HEK293 (cell line): ENCODE measurements around the gene CWC25.

Source experiments
- BCL11B ChIP-seq: fragments of 450-650 bp; formaldehyde crosslinking; IDR thresholded peaks from 2 replicates; pipeline ENCODE4 v1.5.1; 2016; ENCODE audit warnings: low read depth, missing biosample characterization, missing genetic modification characterization
- GLI2 ChIP-seq: fragments of 450-650 bp; formaldehyde crosslinking; IDR thresholded peaks from 2 replicates; pipeline ENCODE4; 2017; ENCODE audit warnings: missing biosample characterization, missing genetic modification characterization, low read depth, borderline replicate concordance
- GLIS2 ChIP-seq: fragments of 450-650 bp; formaldehyde crosslinking; IDR thresholded peaks from 2 replicates; pipeline ENCODE4 v1.5.1; 2016; ENCODE audit warnings: missing biosample characterization, missing genetic modification characterization
- KLF8 ChIP-seq: fragments of 450-650 bp; formaldehyde crosslinking; IDR thresholded peaks from 2 replicates; pipeline ENCODE4 v1.5.1; 2016; ENCODE audit warnings: missing biosample characterization, missing genetic modification characterization
- REPIN1 ChIP-seq: fragments of 450-650 bp; formaldehyde crosslinking; IDR thresholded peaks from 2 replicates; pipeline ENCODE4 v1.5.1; 2017; ENCODE audit warnings: missing biosample characterization, missing genetic modification characterization, low read depth
- ZFP3 ChIP-seq: fragments of 450-650 bp; formaldehyde crosslinking; IDR thresholded peaks from 2 replicates; pipeline ENCODE4 v1.5.1; 2016; ENCODE audit warnings: low read depth, missing biosample characterization, missing genetic modification characterization
- ZNF10 ChIP-seq: fragments of 450-650 bp; formaldehyde crosslinking; IDR thresholded peaks from 2 replicates; pipeline ENCODE4 v1.5.1; 2017; ENCODE audit warnings: missing biosample characterization, missing genetic modification characterization
- ZNF335 ChIP-seq: fragments of 450-650 bp; formaldehyde crosslinking; conservative IDR thresholded peaks from 2 replicates; pipeline ENCODE4 v1.5.1; 2016; ENCODE audit warnings: missing biosample characterization, missing genetic modification characterization
- ZNF341 ChIP-seq: fragments of 450-650 bp; formaldehyde crosslinking; IDR thresholded peaks from 2 replicates; pipeline ENCODE4; 2016; ENCODE audit warnings: low read depth, missing biosample characterization, missing genetic modification characterization
- ZNF354C ChIP-seq: fragments of 450-650 bp; formaldehyde crosslinking; IDR thresholded peaks from 2 replicates; pipeline ENCODE4 v1.5.1; 2016; ENCODE audit warnings: missing biosample characterization, missing genetic modification characterization, low read depth, borderline replicate concordance
- ZNF394 ChIP-seq: fragments of 450-650 bp; formaldehyde crosslinking; IDR thresholded peaks from 2 replicates; pipeline ENCODE4 v1.5.1; 2016; ENCODE audit warnings: missing biosample characterization, missing genetic modification characterization, mild to moderate bottlenecking, moderate library complexity, borderline replicate concordance
- ZNF473 ChIP-seq: fragments of 450-650 bp; formaldehyde crosslinking; IDR thresholded peaks from 2 replicates; pipeline ENCODE4 v1.5.1; 2017; ENCODE audit warnings: missing biosample characterization, missing genetic modification characterization
- ZNF48 ChIP-seq: fragments of 450-650 bp; formaldehyde crosslinking; IDR thresholded peaks from 2 replicates; pipeline ENCODE4 v1.5.1; 2016; ENCODE audit warnings: missing biosample characterization, missing genetic modification characterization
- ZNF501 ChIP-seq: fragments of 450-650 bp; formaldehyde crosslinking; IDR thresholded peaks from 2 replicates; pipeline ENCODE4 v1.5.1; 2016; ENCODE audit warnings: missing biosample characterization, missing genetic modification characterization
- ZNF510 ChIP-seq: fragments of 450-650 bp; formaldehyde crosslinking; IDR thresholded peaks from 2 replicates; pipeline ENCODE4 v1.5.1; 2018; ENCODE audit warnings: mild to moderate bottlenecking, missing genetic modification characterization, missing biosample characterization; ENCODE audit not compliant: insufficient replicate concordance
- ZNF549 ChIP-seq: fragments of 450-650 bp; IDR thresholded peaks from 2 replicates; pipeline ENCODE4 v1.5.1; 2018; ENCODE audit warnings: missing biosample characterization, missing genetic modification characterization, mild to moderate bottlenecking, inconsistent platforms, moderate library complexity
- ZNF600 ChIP-seq: fragments of 450-650 bp; formaldehyde crosslinking; IDR thresholded peaks from 2 replicates; pipeline ENCODE4 v1.5.1; 2016; ENCODE audit warnings: missing biosample characterization, missing genetic modification characterization
- ZNF623 ChIP-seq: fragments of 450-650 bp; formaldehyde crosslinking; IDR thresholded peaks from 2 replicates; pipeline ENCODE4 v1.5.1; 2016; ENCODE audit warnings: missing biosample characterization, missing genetic modification characterization
- ZNF76 ChIP-seq: fragments of 450-650 bp; formaldehyde crosslinking; IDR thresholded peaks from 2 replicates; pipeline ENCODE4; 2016; ENCODE audit warnings: low read depth, missing biosample characterization, missing genetic modification characterization, borderline replicate concordance
- ZSCAN16 ChIP-seq: fragments of 450-650 bp; formaldehyde crosslinking; IDR thresholded peaks from 2 replicates; pipeline ENCODE4 v1.5.1; 2016; ENCODE audit warnings: missing biosample characterization, missing genetic modification characterization
- TF ChIP-seq, protein P1 (sequence below): fragments of 450-650 bp; formaldehyde crosslinking; IDR thresholded peaks from 2 replicates; pipeline ENCODE4 v1.5.1; 2016; ENCODE audit warnings: missing biosample characterization, missing genetic modification characterization
- TF ChIP-seq, protein P2 (sequence below): fragments of 450-650 bp; formaldehyde crosslinking; IDR thresholded peaks from 2 replicates; pipeline ENCODE4 v1.5.1; 2016; ENCODE audit warnings: missing biosample characterization, missing genetic modification characterization
- TF ChIP-seq, protein P3 (sequence below): fragments of 450-650 bp; formaldehyde crosslinking; IDR thresholded peaks from 2 replicates; pipeline ENCODE4 v1.5.1; 2016; ENCODE audit warnings: missing biosample characterization, missing genetic modification characterization
- TF ChIP-seq, protein P4 (sequence below): fragments of 450-650 bp; formaldehyde crosslinking; IDR thresholded peaks from 2 replicates; pipeline ENCODE4 v1.5.1; 2016; ENCODE audit warnings: missing biosample characterization, missing genetic modification characterization
- TF ChIP-seq, protein P5 (sequence below): fragments of 450-650 bp; formaldehyde crosslinking; IDR thresholded peaks from 2 replicates; pipeline ENCODE4 v1.5.1; 2016; ENCODE audit warnings: missing biosample characterization, missing genetic modification characterization
- TF ChIP-seq, protein P6 (sequence below): IDR thresholded peaks from 2 replicates; pipeline ENCODE4 v1.6.1; 2011; ENCODE audit warnings: mild to moderate bottlenecking, low read depth, low read length, borderline replicate concordance
- TF ChIP-seq, protein P7 (sequence below): fragments of 450-650 bp; formaldehyde crosslinking; IDR thresholded peaks from 2 replicates; pipeline ENCODE4 v1.5.1; 2016; ENCODE audit warnings: missing biosample characterization, missing genetic modification characterization

Gene CWC25

DNA sequence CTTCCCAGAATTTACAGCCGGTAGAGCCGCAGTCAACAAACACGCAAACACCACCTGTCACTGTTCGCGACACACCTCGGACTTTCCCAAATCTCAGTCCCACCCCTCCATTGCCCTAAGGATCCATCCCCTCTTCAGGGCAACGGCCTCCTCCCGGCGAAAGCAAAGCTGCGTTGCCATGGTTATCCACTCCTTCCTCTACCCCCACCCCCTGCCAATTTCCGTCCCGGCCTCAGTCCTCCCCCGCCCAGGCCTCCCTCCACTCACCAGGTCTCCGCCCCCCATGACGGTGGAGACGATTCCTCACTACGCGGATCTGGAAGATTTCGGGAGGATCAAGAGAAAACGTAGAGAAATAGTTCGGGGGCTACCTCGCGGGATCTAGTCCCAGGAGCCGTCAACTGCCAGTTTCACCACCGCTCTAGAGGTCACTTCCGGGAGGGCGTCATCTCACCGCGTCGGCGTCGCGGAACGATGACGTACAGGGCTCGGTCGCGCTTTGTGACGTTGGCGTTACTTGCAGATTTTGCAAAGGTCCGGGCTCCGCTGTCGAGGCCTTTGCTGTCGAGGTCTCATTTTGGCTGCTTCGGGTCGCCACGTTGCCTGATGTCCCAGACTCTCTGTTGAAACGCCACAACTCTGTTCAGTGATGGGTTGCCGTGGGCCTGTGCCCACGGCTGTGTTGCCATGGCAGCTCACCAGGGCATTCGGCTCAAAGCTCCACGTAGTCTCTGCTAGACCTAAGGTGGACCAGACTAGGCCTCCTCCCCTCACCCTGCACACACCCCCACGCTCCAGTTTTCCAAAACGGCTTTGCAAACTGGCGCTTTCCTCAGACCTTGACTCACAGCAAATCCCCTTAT is at the start of gene CWC25 (continued):
- TF ChIP-seq KLF8 (tag by site-specific recombination) = peak; percentile 93
- no peak for TF ChIP-seq ZNF549 (tag by site-specific recombination)
- TF ChIP-seq, protein P1, sequence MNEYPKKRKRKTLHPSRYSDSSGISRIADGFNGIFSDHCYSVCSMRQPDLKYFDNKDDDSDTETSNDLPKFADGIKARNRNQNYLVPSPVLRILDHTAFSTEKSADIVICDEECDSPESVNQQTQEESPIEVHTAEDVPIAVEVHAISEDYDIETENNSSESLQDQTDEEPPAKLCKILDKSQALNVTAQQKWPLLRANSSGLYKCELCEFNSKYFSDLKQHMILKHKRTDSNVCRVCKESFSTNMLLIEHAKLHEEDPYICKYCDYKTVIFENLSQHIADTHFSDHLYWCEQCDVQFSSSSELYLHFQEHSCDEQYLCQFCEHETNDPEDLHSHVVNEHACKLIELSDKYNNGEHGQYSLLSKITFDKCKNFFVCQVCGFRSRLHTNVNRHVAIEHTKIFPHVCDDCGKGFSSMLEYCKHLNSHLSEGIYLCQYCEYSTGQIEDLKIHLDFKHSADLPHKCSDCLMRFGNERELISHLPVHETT (tag by site-specific recombination) = peak; percentile 99
- TF ChIP-seq, protein P2, sequence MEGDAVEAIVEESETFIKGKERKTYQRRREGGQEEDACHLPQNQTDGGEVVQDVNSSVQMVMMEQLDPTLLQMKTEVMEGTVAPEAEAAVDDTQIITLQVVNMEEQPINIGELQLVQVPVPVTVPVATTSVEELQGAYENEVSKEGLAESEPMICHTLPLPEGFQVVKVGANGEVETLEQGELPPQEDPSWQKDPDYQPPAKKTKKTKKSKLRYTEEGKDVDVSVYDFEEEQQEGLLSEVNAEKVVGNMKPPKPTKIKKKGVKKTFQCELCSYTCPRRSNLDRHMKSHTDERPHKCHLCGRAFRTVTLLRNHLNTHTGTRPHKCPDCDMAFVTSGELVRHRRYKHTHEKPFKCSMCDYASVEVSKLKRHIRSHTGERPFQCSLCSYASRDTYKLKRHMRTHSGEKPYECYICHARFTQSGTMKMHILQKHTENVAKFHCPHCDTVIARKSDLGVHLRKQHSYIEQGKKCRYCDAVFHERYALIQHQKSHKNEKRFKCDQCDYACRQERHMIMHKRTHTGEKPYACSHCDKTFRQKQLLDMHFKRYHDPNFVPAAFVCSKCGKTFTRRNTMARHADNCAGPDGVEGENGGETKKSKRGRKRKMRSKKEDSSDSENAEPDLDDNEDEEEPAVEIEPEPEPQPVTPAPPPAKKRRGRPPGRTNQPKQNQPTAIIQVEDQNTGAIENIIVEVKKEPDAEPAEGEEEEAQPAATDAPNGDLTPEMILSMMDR = no peak
- peak; percentile 68; the same call in 1 of the 2 replicates for TF ChIP-seq ZNF10 (tag by site-specific recombination)
- peak; percentile 85 for TF ChIP-seq ZNF76 (tag by site-specific recombination)
- TF ChIP-seq GLI2 (tag by site-specific recombination) = no peak
- no peak for TF ChIP-seq ZNF473 (tag by site-specific recombination)
- TF ChIP-seq ZNF394 (tag by site-specific recombination) = no peak; the same call in 1 of the 2 replicates
- TF ChIP-seq ZNF354C = no peak
- TF ChIP-seq ZSCAN16 (tag by site-specific recombination) = no peak
- TF ChIP-seq ZNF335 (tag by site-specific recombination) = peak; percentile 81
- TF ChIP-seq, protein P3, sequence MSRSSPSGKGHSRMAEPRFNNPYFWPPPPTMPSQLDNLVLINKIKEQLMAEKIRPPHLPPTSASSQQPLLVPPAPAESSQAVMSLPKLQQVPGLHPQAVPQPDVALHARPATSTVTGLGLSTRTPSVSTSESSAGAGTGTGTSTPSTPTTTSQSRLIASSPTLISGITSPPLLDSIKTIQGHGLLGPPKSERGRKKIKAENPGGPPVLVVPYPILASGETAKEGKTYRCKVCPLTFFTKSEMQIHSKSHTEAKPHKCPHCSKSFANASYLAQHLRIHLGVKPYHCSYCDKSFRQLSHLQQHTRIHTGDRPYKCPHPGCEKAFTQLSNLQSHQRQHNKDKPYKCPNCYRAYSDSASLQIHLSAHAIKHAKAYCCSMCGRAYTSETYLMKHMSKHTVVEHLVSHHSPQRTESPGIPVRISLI (tag by site-specific recombination) = no peak
- peak; percentile 25; the same call in 1 of the 2 replicates for TF ChIP-seq ZNF623 (tag by site-specific recombination)
- TF ChIP-seq GLIS2 (tag by site-specific recombination) = peak; percentile 48; the same call in 1 of the 2 replicates
- TF ChIP-seq ZFP3 = no peak
- TF ChIP-seq, protein P4, sequence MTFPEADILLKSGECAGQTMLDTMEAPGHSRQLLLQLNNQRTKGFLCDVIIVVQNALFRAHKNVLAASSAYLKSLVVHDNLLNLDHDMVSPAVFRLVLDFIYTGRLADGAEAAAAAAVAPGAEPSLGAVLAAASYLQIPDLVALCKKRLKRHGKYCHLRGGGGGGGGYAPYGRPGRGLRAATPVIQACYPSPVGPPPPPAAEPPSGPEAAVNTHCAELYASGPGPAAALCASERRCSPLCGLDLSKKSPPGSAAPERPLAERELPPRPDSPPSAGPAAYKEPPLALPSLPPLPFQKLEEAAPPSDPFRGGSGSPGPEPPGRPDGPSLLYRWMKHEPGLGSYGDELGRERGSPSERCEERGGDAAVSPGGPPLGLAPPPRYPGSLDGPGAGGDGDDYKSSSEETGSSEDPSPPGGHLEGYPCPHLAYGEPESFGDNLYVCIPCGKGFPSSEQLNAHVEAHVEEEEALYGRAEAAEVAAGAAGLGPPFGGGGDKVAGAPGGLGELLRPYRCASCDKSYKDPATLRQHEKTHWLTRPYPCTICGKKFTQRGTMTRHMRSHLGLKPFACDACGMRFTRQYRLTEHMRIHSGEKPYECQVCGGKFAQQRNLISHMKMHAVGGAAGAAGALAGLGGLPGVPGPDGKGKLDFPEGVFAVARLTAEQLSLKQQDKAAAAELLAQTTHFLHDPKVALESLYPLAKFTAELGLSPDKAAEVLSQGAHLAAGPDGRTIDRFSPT = 0 out of 2 replicates have a peak, but pooled peaks have one; percentile 8
- no peak for TF ChIP-seq REPIN1 (tag by site-specific recombination)
- TF ChIP-seq BCL11B (tag by site-specific recombination) = peak; percentile 42; the same call in 1 of the 2 replicates
- TF ChIP-seq, protein P5, sequence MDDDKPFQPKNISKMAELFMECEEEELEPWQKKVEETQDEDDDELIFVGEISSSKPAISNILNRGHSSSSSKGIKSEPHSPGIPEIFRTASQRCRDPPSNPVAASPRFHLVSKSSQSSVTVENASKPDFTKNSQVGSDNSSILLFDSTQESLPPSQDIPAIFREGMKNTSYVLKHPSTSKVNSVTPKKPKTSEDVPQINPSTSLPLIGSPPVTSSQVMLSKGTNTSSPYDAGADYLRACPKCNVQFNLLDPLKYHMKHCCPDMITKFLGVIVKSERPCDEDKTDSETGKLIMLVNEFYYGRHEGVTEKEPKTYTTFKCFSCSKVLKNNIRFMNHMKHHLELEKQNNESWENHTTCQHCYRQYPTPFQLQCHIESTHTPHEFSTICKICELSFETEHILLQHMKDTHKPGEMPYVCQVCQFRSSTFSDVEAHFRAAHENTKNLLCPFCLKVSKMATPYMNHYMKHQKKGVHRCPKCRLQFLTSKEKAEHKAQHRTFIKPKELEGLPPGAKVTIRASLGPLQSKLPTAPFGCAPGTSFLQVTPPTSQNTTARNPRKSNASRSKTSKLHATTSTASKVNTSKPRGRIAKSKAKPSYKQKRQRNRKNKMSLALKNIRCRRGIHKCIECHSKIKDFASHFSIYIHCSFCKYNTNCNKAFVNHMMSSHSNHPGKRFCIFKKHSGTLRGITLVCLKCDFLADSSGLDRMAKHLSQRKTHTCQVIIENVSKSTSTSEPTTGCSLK (tag by site-specific recombination) = no peak
- TF ChIP-seq, protein P6, sequence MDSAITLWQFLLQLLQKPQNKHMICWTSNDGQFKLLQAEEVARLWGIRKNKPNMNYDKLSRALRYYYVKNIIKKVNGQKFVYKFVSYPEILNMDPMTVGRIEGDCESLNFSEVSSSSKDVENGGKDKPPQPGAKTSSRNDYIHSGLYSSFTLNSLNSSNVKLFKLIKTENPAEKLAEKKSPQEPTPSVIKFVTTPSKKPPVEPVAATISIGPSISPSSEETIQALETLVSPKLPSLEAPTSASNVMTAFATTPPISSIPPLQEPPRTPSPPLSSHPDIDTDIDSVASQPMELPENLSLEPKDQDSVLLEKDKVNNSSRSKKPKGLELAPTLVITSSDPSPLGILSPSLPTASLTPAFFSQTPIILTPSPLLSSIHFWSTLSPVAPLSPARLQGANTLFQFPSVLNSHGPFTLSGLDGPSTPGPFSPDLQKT = no peak; the same call in 1 of the 2 replicates
- TF ChIP-seq ZNF501 = peak; percentile 90; the same call in 1 of the 2 replicates
- TF ChIP-seq ZNF510 (tag by site-specific recombination) = no peak
- TF ChIP-seq, protein P7, sequence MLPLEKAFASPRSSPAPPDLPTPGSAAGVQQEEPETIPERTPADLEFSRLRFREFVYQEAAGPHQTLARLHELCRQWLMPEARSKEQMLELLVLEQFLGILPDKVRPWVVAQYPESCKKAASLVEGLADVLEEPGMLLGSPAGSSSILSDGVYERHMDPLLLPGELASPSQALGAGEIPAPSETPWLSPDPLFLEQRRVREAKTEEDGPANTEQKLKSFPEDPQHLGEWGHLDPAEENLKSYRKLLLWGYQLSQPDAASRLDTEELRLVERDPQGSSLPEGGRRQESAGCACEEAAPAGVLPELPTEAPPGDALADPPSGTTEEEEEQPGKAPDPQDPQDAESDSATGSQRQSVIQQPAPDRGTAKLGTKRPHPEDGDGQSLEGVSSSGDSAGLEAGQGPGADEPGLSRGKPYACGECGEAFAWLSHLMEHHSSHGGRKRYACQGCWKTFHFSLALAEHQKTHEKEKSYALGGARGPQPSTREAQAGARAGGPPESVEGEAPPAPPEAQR (tag by site-specific recombination) = no peak
- no peak for TF ChIP-seq ZNF48 (tag by site-specific recombination)
- TF ChIP-seq ZNF341 (tag by site-specific recombination) = peak; percentile 98
- TF ChIP-seq ZNF600 (tag by site-specific recombination) = peak; percentile 77
